ENCODE data around the gene CAMKMT.

DNA sequence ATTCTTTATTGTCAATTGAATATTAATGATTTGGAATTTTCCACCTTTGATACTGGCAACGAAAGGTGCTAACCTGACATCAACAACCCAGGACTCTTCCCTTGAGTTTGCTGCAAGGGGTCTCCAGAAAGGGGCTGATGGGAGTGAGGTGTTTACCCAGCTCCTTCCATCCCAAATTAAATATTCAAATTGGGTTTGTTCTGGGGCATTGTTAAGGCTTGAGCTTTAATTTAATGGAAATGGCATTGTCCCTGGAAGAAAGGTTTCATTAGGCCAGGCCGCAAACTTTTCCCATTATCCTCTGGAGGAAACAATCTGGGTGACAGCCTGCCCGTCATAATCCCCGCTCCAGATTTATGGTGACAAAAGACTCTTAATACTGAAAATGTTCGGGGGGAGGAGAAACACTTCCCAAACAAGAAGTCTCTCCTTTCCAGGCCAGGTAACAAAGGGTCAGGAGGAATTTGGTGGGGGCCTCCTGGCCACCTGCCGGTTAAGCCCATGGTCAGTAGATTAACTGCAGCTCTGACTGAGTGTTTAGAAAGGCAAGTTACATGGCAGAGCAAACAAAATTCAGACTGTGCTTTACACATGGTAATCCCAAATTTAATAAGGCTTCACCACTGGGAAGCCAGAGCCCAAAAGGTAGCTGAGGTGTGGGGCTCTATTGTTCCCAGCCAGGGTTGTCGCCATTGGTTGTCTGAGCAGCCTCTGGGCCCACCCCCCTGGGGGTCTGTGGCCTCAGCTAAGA is 428.4 kb downstream of the CAMKMT start:
- TF ChIP-seq, protein P1, sequence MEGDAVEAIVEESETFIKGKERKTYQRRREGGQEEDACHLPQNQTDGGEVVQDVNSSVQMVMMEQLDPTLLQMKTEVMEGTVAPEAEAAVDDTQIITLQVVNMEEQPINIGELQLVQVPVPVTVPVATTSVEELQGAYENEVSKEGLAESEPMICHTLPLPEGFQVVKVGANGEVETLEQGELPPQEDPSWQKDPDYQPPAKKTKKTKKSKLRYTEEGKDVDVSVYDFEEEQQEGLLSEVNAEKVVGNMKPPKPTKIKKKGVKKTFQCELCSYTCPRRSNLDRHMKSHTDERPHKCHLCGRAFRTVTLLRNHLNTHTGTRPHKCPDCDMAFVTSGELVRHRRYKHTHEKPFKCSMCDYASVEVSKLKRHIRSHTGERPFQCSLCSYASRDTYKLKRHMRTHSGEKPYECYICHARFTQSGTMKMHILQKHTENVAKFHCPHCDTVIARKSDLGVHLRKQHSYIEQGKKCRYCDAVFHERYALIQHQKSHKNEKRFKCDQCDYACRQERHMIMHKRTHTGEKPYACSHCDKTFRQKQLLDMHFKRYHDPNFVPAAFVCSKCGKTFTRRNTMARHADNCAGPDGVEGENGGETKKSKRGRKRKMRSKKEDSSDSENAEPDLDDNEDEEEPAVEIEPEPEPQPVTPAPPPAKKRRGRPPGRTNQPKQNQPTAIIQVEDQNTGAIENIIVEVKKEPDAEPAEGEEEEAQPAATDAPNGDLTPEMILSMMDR (conservative IDR thresholded peaks at IDR 0.05; ENCODE audit: low read depth, low read length): no peak
- no peak for TF ChIP-seq EZH2 (IDR thresholded peaks at IDR 0.05; ENCODE audit: borderline replicate concordance, low read depth, low read length, poor library complexity, severe bottlenecking)
